PC-3 (cell line): ENCODE measurements around the gene AARS1. TPM values are rescaled to one million over a fixed set of nuclear protein-coding genes. Genes with fewer than 3 reads are reported as not detected.
A peak's percentile ranks its signal among the peaks of the same experiment; 100 is the strongest.
"Not testable (repeated sequence)": the region's sequence is repeated elsewhere in the genome, so short reads cannot be mapped to it uniquely, and the experiment has no call there.

Experiments
- ATAC-seq: fragments of 200-7000 bp; cut with Tn5 transposase; 2 replicates; pipeline ENCODE4 v1.9.1; 2020; ENCODE audit warnings: mild to moderate bottlenecking, moderate library complexity
- BruUV-seq: library from RNA; stranded (reverse); fragments of 400-500 nt; replicated peaks from 2 replicates; lab custom pipeline; 2021; lab: Mats Ljungman, UMichigan
- CTCF ChIA-PET: fragments of 300-600 bp; sonication (Branson Sonifier 250); formaldehyde crosslinking; loops from one replicate; lab custom pipeline; 2022; ENCODE audit warnings: antibody characterized with exemption; lab: Charles Lee
- POLR2A ChIA-PET: fragments of 300-600 bp; sonication (Branson Sonifier 250); formaldehyde crosslinking; loops from one replicate; lab custom pipeline; 2022; ENCODE audit warnings: antibody characterized with exemption; ENCODE audit not compliant: unreplicated experiment; lab: Charles Lee
- DNase-seq: peaks from one replicate; pipeline ENCODE4 v3.0.0-alpha.2; 2015
- H2AFZ ChIP-seq: fragments of 300-600 bp; sonication (generic); 2 replicates; pipeline ENCODE4 v1.6.0; 2016; ENCODE audit warnings: antibody characterized with exemption, low read length
- H3F3A ChIP-seq: fragments of 300-600 bp; sonication (generic); one replicate; pipeline ENCODE4 v1.6.0; 2017; ENCODE audit warnings: antibody characterized with exemption, low read length, control low read depth, mild to moderate bottlenecking; ENCODE audit not compliant: unreplicated experiment
- H3K27ac ChIP-seq: fragments of 300-600 bp; sonication (generic); 2 replicates; pipeline ENCODE4 v1.5.1; 2016; ENCODE audit warnings: mild to moderate bottlenecking, low read length
- H3K27me3 ChIP-seq: fragments of 300-600 bp; sonication (generic); 2 replicates; pipeline ENCODE4 v1.6.1; 2016; ENCODE audit warnings: low read length, mixed read lengths
- H3K36me3 ChIP-seq: fragments of 300-600 bp; sonication (generic); 2 replicates; pipeline ENCODE4 v1.6.1; 2016; ENCODE audit warnings: low read depth, mixed run types, low read length, mixed read lengths
- H3K4me1 ChIP-seq: fragments of 300-600 bp; sonication (generic); 2 replicates; pipeline ENCODE4 v1.5.1; 2016; ENCODE audit warnings: low read length; ENCODE audit not compliant: insufficient read depth
- H3K4me2 ChIP-seq: fragments of 300-600 bp; sonication (generic); 2 replicates; pipeline ENCODE4 v1.6.0; 2016; ENCODE audit warnings: low read length
- H3K4me3 ChIP-seq: fragments of 300-600 bp; sonication (generic); 2 replicates; pipeline ENCODE4 v1.5.1; 2016; ENCODE audit warnings: mild to moderate bottlenecking, low read length, mixed read lengths
- H3K79me2 ChIP-seq: fragments of 300-600 bp; sonication (generic); 2 replicates; pipeline ENCODE4 v1.6.1; 2017; ENCODE audit warnings: low read length, mixed read lengths
- H3K9ac ChIP-seq: fragments of 300-600 bp; sonication (generic); 2 replicates; pipeline ENCODE4 v1.6.0; 2016; ENCODE audit warnings: mild to moderate bottlenecking, low read length
- H3K9me2 ChIP-seq: fragments of 300-600 bp; sonication (generic); replicated peaks from 2 replicates; pipeline ENCODE4 v1.6.1; 2016; ENCODE audit warnings: mixed run types, low read length, mixed read lengths
- H3K9me3 ChIP-seq: fragments of 300-600 bp; sonication (generic); 2 replicates; pipeline ENCODE4 v1.6.1; 2016; ENCODE audit warnings: low read length, mixed read lengths
- H4K20me1 ChIP-seq: fragments of 300-600 bp; sonication (generic); 2 replicates; pipeline ENCODE4 v1.6.1; 2016; ENCODE audit warnings: low read length, mixed read lengths
- CTCF ChIP-seq: fragments of 300-600 bp; sonication (generic); conservative IDR thresholded peaks from 2 replicates; pipeline ENCODE4 v1.5.1; 2017; ENCODE audit warnings: antibody characterized with exemption, low read depth, mild to moderate bottlenecking, low read length
- EZH2 ChIP-seq: fragments of 300-600 bp; sonication (generic); IDR thresholded peaks from one replicate; pipeline ENCODE4 v1.6.1; 2017; ENCODE audit warnings: antibody characterized with exemption, mild to moderate bottlenecking, low read length; ENCODE audit not compliant: unreplicated experiment
- EZH2phosphoT487 ChIP-seq: fragments of 300-600 bp; sonication (generic); IDR thresholded peaks from 2 replicates; pipeline ENCODE4 v1.6.1; 2018; ENCODE audit warnings: mild to moderate bottlenecking, antibody characterized with exemption, low read length, borderline replicate concordance
- intact Hi-C: fragments of 100-400 bp; cut with micrococcal nuclease; formaldehyde crosslinking; loops from 2 replicates; pipeline ENCODE4 v1.9.0; 2023
- total RNA-seq: library from RNA; depleted of rRNA; stranded (reverse); fragments of >200 nt; gene quantifications from 2 replicates; pipeline ENCODE4 v1.2.3, GENCODE V29; 2014

AARS1 gene
- total RNA-seq, 1 experiment from 2014 or later: 60.9 TPM

- Histone ChIP-seq H3K27ac (no peak overlapping the region), H3K79me2 (no peaks in the 10 kb centered on the region), H4K20me1 (no peaks in the 10 kb centered on the region), H3K4me2 (no peak overlapping the region), H3K4me1 (no peaks in the 10 kb centered on the region), H3K9me3 (no peaks in the 10 kb centered on the region), H3K4me3 (no peak overlapping the region), H2AFZ (no peak overlapping the region), H3K27me3 (no peaks in the 10 kb centered on the region), H3K36me3 (peaks cover 42% of the 10 kb centered on the region), H3K9ac (no peak overlapping the region), H3K9me2 (no peaks in the 10 kb centered on the region), H3F3A (no peaks in the 10 kb centered on the region)
- POLR2A ChIA-PET: interaction anchor here (0.6 to 1.0 kb wide), 2 partner anchors 20 to 32 kb away, joined by 3 to 4 read pairs; partner anchors contain the start of gene DDX19B
- CTCF ChIA-PET: interaction anchor here (0.6 to 1.0 kb wide), 3 partner anchors 12 to 1469 kb away, joined by 3 to 16 read pairs (median 5); no protein-coding TSS in a partner anchor
- no TSS peak for BruUV-seq
- intact Hi-C loops: no loop called here
- DNase-seq (peak; percentile 52), ATAC-seq (peak; percentile 29; the same call in 1 of the 2 replicates)
- TF ChIP-seq EZH2 (no peak), CTCF (peak; percentile 66), EZH2phosphoT487 (no peak)
Measured at GRCh38 chr16:70267516-70267915, 21.8 kb downstream of the AARS1 start.

- H3K27ac ChIP-seq, H2AFZ ChIP-seq, DNase-seq, ATAC-seq, H3K9me3 ChIP-seq, H3K4me1 ChIP-seq, H4K20me1 ChIP-seq, H3K9me2 ChIP-seq, intact Hi-C loops, BruUV-seq, H3K79me2 ChIP-seq, H3F3A ChIP-seq, CTCF ChIA-PET, H3K4me2 ChIP-seq, H3K9ac ChIP-seq, H3K27me3 ChIP-seq, H3K4me3 ChIP-seq: not testable (repeated sequence)
- H3K36me3 ChIP-seq: peaks cover 37% of the 10 kb centered on the region
- POLR2A ChIA-PET: interaction anchor here (0.5 kb wide), 1 partner anchor 924 kb away, joined by 3 read pairs; no protein-coding TSS in a partner anchor
Measured at GRCh38 chr16:70259903-70260302, 29.4 kb downstream of the AARS1 start.

GRCh38 chr16:70258946-70259345 lies 30.4 kb downstream of the AARS1 start:
- no TSS peak for BruUV-seq
- Histone ChIP-seq H3K4me1 (no peaks in the 10 kb centered on the region), H3K4me2 (no peak overlapping the region), H3K4me3 (no peak overlapping the region), H3K9me3 (no peaks in the 10 kb centered on the region), H3K36me3 (peaks cover 34% of the 10 kb centered on the region), H2AFZ (no peak overlapping the region), H3K27ac (no peak overlapping the region), H3K9me2 (no peaks in the 10 kb centered on the region), H3K79me2 (no peaks in the 10 kb centered on the region), H3K9ac (no peak overlapping the region), H3K27me3 (no peaks in the 10 kb centered on the region), H3F3A (no peaks in the 10 kb centered on the region), H4K20me1 (no peaks in the 10 kb centered on the region)
- intact Hi-C loops: no loop called here
- TF ChIP-seq EZH2phosphoT487 (no peak), CTCF (no peak), EZH2 (no peak)
- ChIA-PET POLR2A (no interaction called here), CTCF (no interaction called here)
- no peak for ATAC-seq
- no peak for DNase-seq
